ENCODE data around the gene NEUROD2. TPM values are rescaled to one million over a fixed set of nuclear protein-coding genes. Genes with fewer than 3 reads are reported as not detected.

NEUROD2 gene
- total RNA-seq (not detected), polyA plus RNA-seq (not detected)
- long read RNA-seq, donor 1 = 0 reads
- long read RNA-seq, donor 2, full-length matches to known transcripts = 5 of 5 reads
- long read RNA-seq, donor 2, partial matches to known transcripts = 0 of 5 reads
- long read RNA-seq, donor 2, other reads (novel, unspliced or antisense) = 0 of 5 reads

DNA sequence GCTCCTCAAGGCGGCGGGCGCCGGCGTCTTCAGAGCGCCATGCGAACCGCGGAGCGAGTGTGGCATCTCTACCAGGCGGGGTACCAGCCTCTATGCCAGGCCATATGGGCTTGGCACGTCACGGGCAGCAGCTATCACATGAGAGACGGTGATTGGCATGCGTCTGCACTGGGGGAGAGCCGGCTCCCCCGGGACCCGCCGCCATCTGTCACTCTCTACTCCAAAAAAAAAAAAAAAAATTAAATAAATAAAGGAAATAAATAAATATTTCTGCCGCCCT, at the start of gene NEUROD2:
Gene NEUROD2, minus strand, starts transcription at position 70 of the 280 bp plus-strand sequence. CDS start 1,321 bp downstream, outside the sequence.
- intact Hi-C loops (cut with DNase I) = no loop called here
- ATAC-seq (ENCODE audit: low FRiP score) = no peak
- Histone ChIP-seq H3K9me3 (ENCODE audit: control insufficient read depth, low read length) (no peaks in the 10 kb centered on the region), H3K27ac (ENCODE audit: low read depth in 1 of 2, low read length in 2 of 2) (no peak within 1 kb of the TSS), H3K4me3 (ENCODE audit: low read length in 2 of 2) (no peak within 1 kb of the TSS), H3K36me3 (ENCODE audit: control insufficient read depth in 1 of 2, insufficient read depth in 2 of 2, low read length in 1 of 2) (no peaks in the 10 kb centered on the region), H3K4me1 (ENCODE audit: control insufficient read depth in 1 of 2, insufficient read depth in 2 of 2, low read length in 2 of 2) (peaks cover 0 to 2% of the 10 kb centered on the region in 2 donors), H3K27me3 (ENCODE audit: control insufficient read depth in 1 of 2, insufficient read depth in 2 of 2, low read length in 1 of 2) (no peaks in the 10 kb centered on the region)
- WGBS, 2 donors = 3 to 5% methylated on average over 16 to 20 of the region's 20 CpGs
- no peak for DNase-seq

GRCh38 chr17:39655105-39655504, 47.4 kb upstream of the NEUROD2 start:
- no peaks in the 10 kb centered on the region for H3K9me3 ChIP-seq (ENCODE audit: control insufficient read depth, low read length)
- ATAC-seq (ENCODE audit: low FRiP score) (no peak), DNase-seq (no peak)
- no peaks in the 10 kb centered on the region for H3K4me1 ChIP-seq (ENCODE audit: control insufficient read depth in 1 of 2, insufficient read depth in 2 of 2, low read length in 2 of 2)
- H3K27me3 ChIP-seq (ENCODE audit: control insufficient read depth in 1 of 2, insufficient read depth in 2 of 2, low read length in 1 of 2) = no peaks in the 10 kb centered on the region
- no peak overlapping the region for H3K4me3 ChIP-seq (ENCODE audit: low read length in 2 of 2)
- WGBS, 2 donors = 88 to 90% methylated on average over 2 of the region's 2 CpGs
- H3K36me3 ChIP-seq (ENCODE audit: control insufficient read depth in 1 of 2, insufficient read depth in 2 of 2, low read length in 1 of 2) = no peaks in the 10 kb centered on the region
- no peak overlapping the region for H3K27ac ChIP-seq (ENCODE audit: low read depth in 1 of 2, low read length in 2 of 2)
- intact Hi-C loops (cut with DNase I) = no loop called here

DNA sequence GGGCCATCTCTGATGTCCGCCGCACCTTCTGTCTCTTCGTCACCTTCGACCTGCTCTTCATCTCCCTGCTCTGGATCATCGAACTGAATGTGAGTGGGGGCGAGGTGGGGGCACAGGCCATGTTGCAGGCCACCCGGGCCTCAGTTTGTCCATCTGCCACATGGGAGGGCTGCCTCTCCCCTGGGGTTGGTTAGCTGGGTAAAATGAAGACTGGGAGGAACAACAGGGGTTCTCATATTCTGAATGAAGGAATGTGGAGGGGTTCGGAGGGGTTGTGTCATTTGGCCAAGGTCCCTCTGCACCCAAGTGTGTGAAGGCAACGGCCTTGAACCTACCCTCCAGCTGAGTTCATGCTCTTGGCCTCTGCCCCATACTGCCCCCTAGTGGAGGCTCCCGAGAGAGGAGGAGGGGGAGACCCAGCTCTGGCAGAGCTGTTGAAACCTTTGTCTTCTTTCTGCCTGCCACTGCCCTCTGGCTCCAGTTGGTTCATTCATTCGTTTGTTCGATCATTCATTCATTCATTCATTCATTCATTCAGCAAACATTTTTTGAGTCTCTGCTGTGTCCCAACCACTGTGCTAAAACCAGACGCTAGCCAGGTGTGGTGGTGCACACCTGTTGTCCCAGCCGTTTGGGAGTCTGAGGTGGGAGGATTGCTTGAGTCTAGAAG, 46.1 kb upstream of the NEUROD2 start:
- Histone ChIP-seq H3K4me3 (ENCODE audit: low read length in 2 of 2) (no peak overlapping the region), H3K9me3 (ENCODE audit: control insufficient read depth, low read length) (no peaks in the 10 kb centered on the region), H3K36me3 (ENCODE audit: control insufficient read depth in 1 of 2, insufficient read depth in 2 of 2, low read length in 1 of 2) (no peaks in the 10 kb centered on the region), H3K4me1 (ENCODE audit: control insufficient read depth in 1 of 2, insufficient read depth in 2 of 2, low read length in 2 of 2) (no peaks in the 10 kb centered on the region), H3K27me3 (ENCODE audit: control insufficient read depth in 1 of 2, insufficient read depth in 2 of 2, low read length in 1 of 2) (no peaks in the 10 kb centered on the region), H3K27ac (ENCODE audit: low read depth in 1 of 2, low read length in 2 of 2) (no peak overlapping the region)
- WGBS, 2 donors = 67 to 68% methylated on average over 13 to 14 of the region's 14 CpGs
- DNase-seq = peak; percentile 77 to 91
- ATAC-seq (ENCODE audit: low FRiP score) = no peak
- intact Hi-C loops (cut with DNase I) = no loop called here

- no peak overlapping the region for H3K27ac ChIP-seq (ENCODE audit: low read depth in 1 of 2, low read length in 2 of 2)
- DNase-seq (no peak), ATAC-seq (ENCODE audit: low FRiP score) (peak; percentile 17)
- no peaks in the 10 kb centered on the region for H3K27me3 ChIP-seq (ENCODE audit: control insufficient read depth in 1 of 2, insufficient read depth in 2 of 2, low read length in 1 of 2)
- 77 to 83% methylated on average over 9 to 12 of the region's 12 CpGs for WGBS, 2 donors
- H3K36me3 ChIP-seq (ENCODE audit: control insufficient read depth in 1 of 2, insufficient read depth in 2 of 2, low read length in 1 of 2) = no peaks in the 10 kb centered on the region
- no peaks in the 10 kb centered on the region for H3K9me3 ChIP-seq (ENCODE audit: control insufficient read depth, low read length)
- no peak overlapping the region for H3K4me3 ChIP-seq (ENCODE audit: low read length in 2 of 2)
- H3K4me1 ChIP-seq (ENCODE audit: control insufficient read depth in 1 of 2, insufficient read depth in 2 of 2, low read length in 2 of 2) = no peaks in the 10 kb centered on the region
- intact Hi-C loops (cut with DNase I) = no loop called here
Observed at GRCh38 chr17:39653316-39653661, 45.6 kb upstream of the NEUROD2 start.

- no peaks in the 10 kb centered on the region for H3K9me3 ChIP-seq (ENCODE audit: control insufficient read depth, low read length)
- no peak overlapping the region for H3K4me3 ChIP-seq (ENCODE audit: low read length in 2 of 2)
- WGBS, 2 donors = 59 to 63% methylated on average over 7 of the region's 7 CpGs
- H3K36me3 ChIP-seq (ENCODE audit: control insufficient read depth in 1 of 2, insufficient read depth in 2 of 2, low read length in 1 of 2) = no peaks in the 10 kb centered on the region
- no peak overlapping the region for H3K27ac ChIP-seq (ENCODE audit: low read depth in 1 of 2, low read length in 2 of 2)
- H3K4me1 ChIP-seq (ENCODE audit: control insufficient read depth in 1 of 2, insufficient read depth in 2 of 2, low read length in 2 of 2) = no peaks in the 10 kb centered on the region
- no peaks in the 10 kb centered on the region for H3K27me3 ChIP-seq (ENCODE audit: control insufficient read depth in 1 of 2, insufficient read depth in 2 of 2, low read length in 1 of 2)
- ATAC-seq (ENCODE audit: low FRiP score) (peak; percentile 4), DNase-seq (no peak)
- intact Hi-C loops (cut with DNase I) = no loop called here
Observed at GRCh38 chr17:39652587-39653315, 45.0 kb upstream of the NEUROD2 start.

DNA sequence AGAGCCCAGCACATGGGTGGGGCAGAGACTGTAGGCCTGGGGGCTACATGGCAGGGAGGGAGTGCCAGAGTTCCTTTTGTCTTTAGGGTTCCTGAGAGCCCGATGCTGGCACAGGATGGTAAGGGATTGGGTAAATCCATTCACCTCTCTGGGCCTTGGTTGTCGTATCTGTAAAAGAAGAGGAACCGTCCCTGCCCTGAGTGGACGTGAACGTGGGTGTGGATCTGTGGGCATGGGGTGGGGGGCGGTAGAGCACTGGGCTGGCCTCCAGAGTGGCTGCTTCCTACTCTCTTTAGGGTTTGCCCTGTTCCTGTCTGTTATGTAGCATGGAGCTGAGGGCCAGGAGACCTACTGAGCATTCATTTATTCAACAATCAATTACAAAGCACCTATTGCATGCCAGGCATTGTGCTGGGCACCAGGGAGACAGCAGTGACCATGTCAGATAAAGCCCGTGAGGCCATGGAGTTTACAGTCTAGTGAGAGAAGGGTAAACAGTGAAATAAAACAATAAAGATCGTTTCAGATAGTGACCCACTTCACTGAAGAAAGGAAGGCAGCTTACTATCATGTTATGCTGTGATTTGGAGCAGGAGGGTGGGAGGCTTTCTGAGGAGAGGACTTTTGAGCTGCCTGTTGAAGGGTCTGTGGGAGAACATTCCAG, 44.3 kb upstream of the NEUROD2 start:
- DNase-seq (no peak), ATAC-seq (ENCODE audit: low FRiP score) (no peak)
- 65 to 68% methylated on average over 8 of the region's 8 CpGs for WGBS, 2 donors
- H3K9me3 ChIP-seq (ENCODE audit: control insufficient read depth, low read length) = no peaks in the 10 kb centered on the region
- no peak overlapping the region for H3K27ac ChIP-seq (ENCODE audit: low read depth in 1 of 2, low read length in 2 of 2)
- no peaks in the 10 kb centered on the region for H3K36me3 ChIP-seq (ENCODE audit: control insufficient read depth in 1 of 2, insufficient read depth in 2 of 2, low read length in 1 of 2)
- intact Hi-C loops (cut with DNase I) = no loop called here
- H3K4me1 ChIP-seq (ENCODE audit: control insufficient read depth in 1 of 2, insufficient read depth in 2 of 2, low read length in 2 of 2) = no peaks in the 10 kb centered on the region
- no peaks in the 10 kb centered on the region for H3K27me3 ChIP-seq (ENCODE audit: control insufficient read depth in 1 of 2, insufficient read depth in 2 of 2, low read length in 1 of 2)
- no peak overlapping the region for H3K4me3 ChIP-seq (ENCODE audit: low read length in 2 of 2)

GRCh38 chr17:39650121-39650579, 42.4 kb upstream of the NEUROD2 start:
- no peaks in the 10 kb centered on the region for H3K36me3 ChIP-seq (ENCODE audit: control insufficient read depth in 1 of 2, insufficient read depth in 2 of 2, low read length in 1 of 2)
- no peaks in the 10 kb centered on the region for H3K9me3 ChIP-seq (ENCODE audit: control insufficient read depth, low read length)
- no peak overlapping the region for H3K4me3 ChIP-seq (ENCODE audit: low read length in 2 of 2)
- H3K27me3 ChIP-seq (ENCODE audit: control insufficient read depth in 1 of 2, insufficient read depth in 2 of 2, low read length in 1 of 2) = no peaks in the 10 kb centered on the region
- no peak overlapping the region for H3K27ac ChIP-seq (ENCODE audit: low read depth in 1 of 2, low read length in 2 of 2)
- 89 to 93% methylated on average over 11 of the region's 11 CpGs for WGBS, 2 donors
- DNase-seq = no peak
- no peak for ATAC-seq (ENCODE audit: low FRiP score)
- no peaks in the 10 kb centered on the region for H3K4me1 ChIP-seq (ENCODE audit: control insufficient read depth in 1 of 2, insufficient read depth in 2 of 2, low read length in 2 of 2)
- intact Hi-C loops (cut with DNase I) = no loop called here

DNA sequence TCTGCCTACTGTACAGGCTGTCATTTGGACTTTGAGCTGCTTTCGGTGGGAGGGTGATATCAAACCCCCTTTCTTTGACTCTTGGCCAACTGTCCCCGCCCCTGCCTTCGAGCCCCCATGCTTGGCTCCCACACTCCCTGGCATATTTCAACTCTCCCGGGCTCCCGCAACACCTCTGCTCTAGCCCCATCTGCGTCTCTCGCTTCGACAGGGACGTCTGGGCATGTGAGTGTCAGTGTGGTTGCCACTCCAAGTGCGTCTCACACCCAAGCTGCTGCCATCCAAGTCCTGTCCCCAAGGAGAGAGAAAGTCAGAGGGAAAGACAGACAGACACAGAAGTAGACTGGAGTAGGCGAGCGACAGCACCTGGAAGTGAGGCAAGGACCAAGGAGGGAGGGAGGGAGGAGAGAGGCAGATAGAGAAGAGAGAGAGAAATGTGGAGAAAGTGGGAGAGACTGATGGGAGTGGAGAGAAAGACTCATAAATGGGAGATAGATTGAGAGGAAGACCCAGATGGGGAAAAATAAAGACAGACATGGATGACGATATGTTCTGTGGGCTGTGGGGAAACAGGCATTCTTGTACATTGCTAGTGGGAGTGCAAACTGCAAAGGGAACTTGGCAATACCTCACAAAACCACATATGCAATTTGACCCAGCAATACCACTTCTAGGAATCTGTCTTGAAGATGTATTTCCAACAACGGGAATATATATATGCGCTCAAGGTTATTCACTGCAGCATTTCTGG, 41.1 kb upstream of the NEUROD2 start:
- Histone ChIP-seq H3K27ac (ENCODE audit: low read depth in 1 of 2, low read length in 2 of 2) (no peak overlapping the region), H3K36me3 (ENCODE audit: control insufficient read depth in 1 of 2, insufficient read depth in 2 of 2, low read length in 1 of 2) (no peaks in the 10 kb centered on the region), H3K4me3 (ENCODE audit: low read length in 2 of 2) (no peak overlapping the region), H3K4me1 (ENCODE audit: control insufficient read depth in 1 of 2, insufficient read depth in 2 of 2, low read length in 2 of 2) (no peaks in the 10 kb centered on the region), H3K27me3 (ENCODE audit: control insufficient read depth in 1 of 2, insufficient read depth in 2 of 2, low read length in 1 of 2) (no peaks in the 10 kb centered on the region), H3K9me3 (ENCODE audit: control insufficient read depth, low read length) (no peaks in the 10 kb centered on the region)
- ATAC-seq (ENCODE audit: low FRiP score) = no peak
- intact Hi-C loops (cut with DNase I) = no loop called here
- 76 to 81% methylated on average over 15 of the region's 15 CpGs for WGBS, 2 donors
- no peak for DNase-seq
